ENCODE measurements around the gene KRTAP9-8. TPM values are rescaled to one million over a fixed set of nuclear protein-coding genes. Genes with fewer than 3 reads are reported as not detected.

The KRTAP9-8 gene
- total RNA-seq, 4 donors from 2014 or later: 27.1 to 89.8 (median 46.6) TPM; not detected in 1

- TF ChIP-seq EP300 (IDR thresholded peaks at IDR 0.05) (no peak), CTCF (IDR thresholded peaks at IDR 0.05) (no peak), POLR2AphosphoS5 (IDR thresholded peaks at IDR 0.05) (no peak), POLR2A (IDR thresholded peaks at IDR 0.05) (no peak)
- WGBS: 92% methylated on average over 3 of the region's 3 CpGs
- Histone ChIP-seq H3K36me3 (no peaks in the 10 kb centered on the region), H3K4me3 (no peak overlapping the region), H3K27ac (no peak overlapping the region), H3K27me3 (peaks cover 10% of the 10 kb centered on the region), H3K4me1 (no peaks in the 10 kb centered on the region), H3K9me3 (no peaks in the 10 kb centered on the region)
- no peak for DNase-seq (ENCODE audit: low spot score in 2 of 2)
Observed at GRCh38 chr17:41278176-41278955, 40.6 kb downstream of the KRTAP9-8 start.

- Histone ChIP-seq H3K4me1 (no peaks in the 10 kb centered on the region), H3K27me3 (peaks cover 5% of the 10 kb centered on the region), H3K9me3 (no peaks in the 10 kb centered on the region), H3K4me3 (no peak overlapping the region), H3K27ac (no peak overlapping the region), H3K36me3 (no peaks in the 10 kb centered on the region)
- TF ChIP-seq POLR2AphosphoS5 (IDR thresholded peaks at IDR 0.05) (no peak), EP300 (IDR thresholded peaks at IDR 0.05) (no peak), CTCF (IDR thresholded peaks at IDR 0.05) (no peak), POLR2A (IDR thresholded peaks at IDR 0.05) (no peak)
- WGBS: 61% methylated on average over 3 of the region's 3 CpGs
- no peak for DNase-seq (ENCODE audit: low spot score in 2 of 2)
Observed at GRCh38 chr17:41284043-41284442, 46.2 kb downstream of the KRTAP9-8 start.

- no peak for DNase-seq (ENCODE audit: low spot score in 2 of 2)
- Histone ChIP-seq H3K36me3 (no peaks in the 10 kb centered on the region), H3K4me1 (no peaks in the 10 kb centered on the region), H3K4me3 (no peak overlapping the region), H3K9me3 (no peaks in the 10 kb centered on the region), H3K27ac (no peak overlapping the region), H3K27me3 (peaks cover 5% of the 10 kb centered on the region)
- 48% methylated on average over 2 of the region's 2 CpGs for WGBS
- no peak for TF ChIP-seq CTCF (IDR thresholded peaks at IDR 0.05)
- no peak for TF ChIP-seq POLR2A (IDR thresholded peaks at IDR 0.05)
- TF ChIP-seq POLR2AphosphoS5 (IDR thresholded peaks at IDR 0.05): no peak
- no peak for TF ChIP-seq EP300 (IDR thresholded peaks at IDR 0.05)
Observed at GRCh38 chr17:41284546-41284945, 46.7 kb downstream of the KRTAP9-8 start.

GRCh38 chr17:41287050-41287449 lies 49.3 kb downstream of the KRTAP9-8 start:
- Histone ChIP-seq H3K27ac (no peak overlapping the region), H3K36me3 (no peaks in the 10 kb centered on the region), H3K9me3 (no peaks in the 10 kb centered on the region), H3K4me1 (no peaks in the 10 kb centered on the region), H3K27me3 (peaks cover 5% of the 10 kb centered on the region), H3K4me3 (no peak overlapping the region)
- TF ChIP-seq POLR2AphosphoS5 (IDR thresholded peaks at IDR 0.05) (no peak), CTCF (IDR thresholded peaks at IDR 0.05) (no peak), POLR2A (IDR thresholded peaks at IDR 0.05) (no peak), EP300 (IDR thresholded peaks at IDR 0.05) (no peak)
- no peak for DNase-seq (ENCODE audit: low spot score in 2 of 2)
- WGBS: 80% methylated on average over 3 of the region's 3 CpGs

Other genes with a start within 250 kb of the KRTAP9-8 start
- gene KRTAP3-3, start 243.8 kb upstream of the KRTAP9-8 start, total RNA-seq: 10 to 100 TPM in 1 of 4 donors, 1 to 10 TPM in 1, not detected in 2; 2.8 to 22.9 TPM
- 10 to 100 TPM in 2 of 4 donors, 1 to 10 TPM in 1, not detected in 1; 8.0 to 42.6 (median 23.7) TPM for gene KRTAP3-2, start 238.1 kb upstream of the KRTAP9-8 start, total RNA-seq
- 10 to 100 TPM in 2 of 4 donors, 1 to 10 TPM in 1, not detected in 1; 5.6 to 95.2 (median 15.5) TPM for gene KRTAP3-1, start 228.9 kb upstream of the KRTAP9-8 start, total RNA-seq
- gene KRTAP1-5, start 210.8 kb upstream of the KRTAP9-8 start, total RNA-seq: 100 to 1,000 TPM in 1 of 4 donors, 10 to 100 TPM in 2, 1 to 10 TPM in 1; 1.6 to 199 (median 40.4) TPM
- gene KRTAP1-4, start 207.8 kb upstream of the KRTAP9-8 start, total RNA-seq: 1 to 10 TPM in 1 of 4 donors, not detected in 3; 3.2 TPM
- gene KRTAP1-3, start 203.1 kb upstream of the KRTAP9-8 start, total RNA-seq: 100 to 1,000 TPM in 1 of 4 donors, 10 to 100 TPM in 2, not detected in 1; 10.7 to 140 (median 28.7) TPM
- 100 to 1,000 TPM in 1 of 4 donors, 10 to 100 TPM in 1, 1 to 10 TPM in 1, not detected in 1; 9.9 to 165 (median 46.0) TPM for gene KRTAP1-1, start 196.5 kb upstream of the KRTAP9-8 start, total RNA-seq
- gene KRTAP2-1, start 190.7 kb upstream of the KRTAP9-8 start, total RNA-seq: 100 to 1,000 TPM in 1 of 4 donors, 10 to 100 TPM in 2, not detected in 1; 20.1 to 128 (median 37.2) TPM
- gene KRTAP2-2, start 182.8 kb upstream of the KRTAP9-8 start, total RNA-seq: 10 to 100 TPM in 2 of 4 donors, 1 to 10 TPM in 1, not detected in 1; 8.2 to 41.6 (median 25.3) TPM
- gene KRTAP2-3, start 177.9 kb upstream of the KRTAP9-8 start, total RNA-seq: 10 to 100 TPM in 1 of 4 donors, under 1 TPM in 1, not detected in 2; 0.64 to 10.8 TPM
- gene KRTAP2-4, start 172.1 kb upstream of the KRTAP9-8 start, total RNA-seq: 10 to 100 TPM in 2 of 4 donors, 1 to 10 TPM in 1, not detected in 1; 6.5 to 76.9 (median 13.4) TPM
- gene KRTAP4-7, start 153.8 kb upstream of the KRTAP9-8 start, total RNA-seq: 10 to 100 TPM in 1 of 4 donors, 1 to 10 TPM in 2, not detected in 1; 7.9 to 50.0 (median 8.5) TPM
- gene KRTAP4-8, start 139.9 kb upstream of the KRTAP9-8 start, total RNA-seq: 10 to 100 TPM in 2 of 4 donors, 1 to 10 TPM in 1, not detected in 1; 4.4 to 15.2 (median 13.6) TPM
- gene KRTAP4-16, start 135.8 kb upstream of the KRTAP9-8 start, total RNA-seq: not detected
- 10 to 100 TPM in 3 of 4 donors, not detected in 1; 10.1 to 58.8 (median 13.1) TPM for gene KRTAP4-9, start 132.6 kb upstream of the KRTAP9-8 start, total RNA-seq
- 10 to 100 TPM in 1 of 4 donors, 1 to 10 TPM in 2, not detected in 1; 4.3 to 23.4 (median 5.6) TPM for gene KRTAP4-11, start 119.6 kb upstream of the KRTAP9-8 start, total RNA-seq
- 10 to 100 TPM in 1 of 4 donors, 1 to 10 TPM in 2, not detected in 1; 6.1 to 54.5 (median 8.3) TPM for gene KRTAP4-12, start 113.8 kb upstream of the KRTAP9-8 start, total RNA-seq
- 10 to 100 TPM in 2 of 4 donors, 1 to 10 TPM in 1, not detected in 1; 9.0 to 45.0 (median 13.0) TPM for gene KRTAP4-6, start 97.5 kb upstream of the KRTAP9-8 start, total RNA-seq
- 10 to 100 TPM in 1 of 4 donors, 1 to 10 TPM in 2, not detected in 1; 1.1 to 19.2 (median 2.2) TPM for gene KRTAP4-5, start 88.2 kb upstream of the KRTAP9-8 start, total RNA-seq
- 10 to 100 TPM in 2 of 4 donors, 1 to 10 TPM in 1, not detected in 1; 7.7 to 81.7 (median 24.6) TPM for gene KRTAP4-4, start 77.3 kb upstream of the KRTAP9-8 start, total RNA-seq
- 10 to 100 TPM in 2 of 4 donors, 1 to 10 TPM in 1, not detected in 1; 9.0 to 35.4 (median 16.4) TPM for gene KRTAP4-3, start 69.8 kb upstream of the KRTAP9-8 start, total RNA-seq
- gene KRTAP4-2, start 59.8 kb upstream of the KRTAP9-8 start, total RNA-seq: 10 to 100 TPM in 3 of 4 donors, not detected in 1; 16.1 to 86.3 (median 16.3) TPM
- gene KRTAP4-1, start 53.1 kb upstream of the KRTAP9-8 start, total RNA-seq: 10 to 100 TPM in 2 of 4 donors, 1 to 10 TPM in 1, not detected in 1; 4.2 to 51.7 (median 16.7) TPM
- gene KRTAP9-1, start 48.1 kb upstream of the KRTAP9-8 start, total RNA-seq: 1 to 10 TPM in 1 of 4 donors, not detected in 3; 1.1 TPM
- gene KRTAP9-2, start 11.4 kb upstream of the KRTAP9-8 start, total RNA-seq: 100 to 1,000 TPM in 1 of 4 donors, 10 to 100 TPM in 2, not detected in 1; 36.3 to 127 (median 60.8) TPM
- 100 to 1,000 TPM in 1 of 4 donors, 10 to 100 TPM in 2, not detected in 1; 29.0 to 178 (median 61.4) TPM for gene KRTAP9-3, start 5.5 kb upstream of the KRTAP9-8 start, total RNA-seq
- 100 to 1,000 TPM in 1 of 4 donors, 10 to 100 TPM in 2, not detected in 1; 18.8 to 103 (median 50.1) TPM for gene KRTAP9-4, start 11.7 kb downstream of the KRTAP9-8 start, total RNA-seq
- gene KRTAP9-9, start 17.4 kb downstream of the KRTAP9-8 start, total RNA-seq: 10 to 100 TPM in 3 of 4 donors, not detected in 1; 14.3 to 53.1 (median 23.9) TPM
- 1 to 10 TPM in 1 of 4 donors, under 1 TPM in 1, not detected in 2; 0.52 to 7.1 TPM for gene KRTAP9-6, start 27.4 kb downstream of the KRTAP9-8 start, total RNA-seq
- gene KRTAP9-7, start 37.7 kb downstream of the KRTAP9-8 start, total RNA-seq: 10 to 100 TPM in 1 of 4 donors, 1 to 10 TPM in 1, not detected in 2; 10.0 to 20.3 TPM
- gene KRTAP29-1, start 64.9 kb downstream of the KRTAP9-8 start, total RNA-seq: 1 to 10 TPM in 2 of 4 donors, under 1 TPM in 1, not detected in 1; 0.85 to 3.4 (median 2.2) TPM
- gene KRTAP16-1, start 71.3 kb downstream of the KRTAP9-8 start, total RNA-seq: 10 to 100 TPM in 1 of 4 donors, 1 to 10 TPM in 2, not detected in 1; 2.2 to 22.0 (median 4.0) TPM
- gene KRTAP17-1, start 77.7 kb downstream of the KRTAP9-8 start, total RNA-seq: 10 to 100 TPM in 2 of 4 donors, 1 to 10 TPM in 1, not detected in 1; 8.0 to 81.5 (median 24.2) TPM
- gene KRT33A, start 112.8 kb downstream of the KRTAP9-8 start, total RNA-seq: 100 to 1,000 TPM in 1 of 4 donors, 10 to 100 TPM in 1, 1 to 10 TPM in 2; 1.2 to 144 (median 8.3) TPM
- 100 to 1,000 TPM in 1 of 4 donors, 10 to 100 TPM in 2, not detected in 1; 10.7 to 194 (median 27.9) TPM for gene KRT33B, start 131.8 kb downstream of the KRTAP9-8 start, total RNA-seq
- gene KRT34, start 144.3 kb downstream of the KRTAP9-8 start, total RNA-seq: 100 to 1,000 TPM in 1 of 4 donors, 10 to 100 TPM in 2, under 1 TPM in 1; 0.56 to 117 (median 22.2) TPM
- gene KRT31, start 159.6 kb downstream of the KRTAP9-8 start, total RNA-seq: 100 to 1,000 TPM in 1 of 4 donors, 10 to 100 TPM in 3; 38.5 to 618 (median 84.8) TPM
- gene KRT37, start 186.6 kb downstream of the KRTAP9-8 start, total RNA-seq: 1 to 10 TPM in 1 of 4 donors, under 1 TPM in 1, not detected in 2; 0.53 to 7.1 TPM
- 10 to 100 TPM in 1 of 4 donors, 1 to 10 TPM in 2, not detected in 1; 1.6 to 21.6 (median 3.9) TPM for gene KRT38, start 203.0 kb downstream of the KRTAP9-8 start, total RNA-seq
- gene KRT32, start 229.4 kb downstream of the KRTAP9-8 start, total RNA-seq: 10 to 100 TPM in 3 of 4 donors, under 1 TPM in 1; 0.40 to 71.2 (median 14.8) TPM
- gene KRT35, start 243.2 kb downstream of the KRTAP9-8 start, total RNA-seq: 100 to 1,000 TPM in 1 of 4 donors, 10 to 100 TPM in 2, 1 to 10 TPM in 1; 2.5 to 156 (median 38.8) TPM

Measured in suprapubic skin (tissue), 4 donors.